Fibroblast of skin of left quadriceps (primary cell): ENCODE results near the gene RPS21.
"Not testable (repeated sequence)": the region's sequence is repeated elsewhere in the genome, so short reads cannot be mapped to it uniquely, and the experiment has no call there.

Source experiments
- DNase-seq, 2 experiments: peaks; one replicate each; pipeline ENCODE4 v3.0.0-alpha.2; 2013; ENCODE audit warnings: low read depth in 2 of 2

The RPS21 gene

GRCh38 chr20:62425281-62426058 lies 38.6 kb downstream of the RPS21 start:
- no peak for DNase-seq

GRCh38 chr20:62426059-62426348 lies 39.1 kb downstream of the RPS21 start:
- not testable (repeated sequence) for DNase-seq

GRCh38 chr20:62426699-62427131 lies 39.8 kb downstream of the RPS21 start:
- DNase-seq: no peak

DNA sequence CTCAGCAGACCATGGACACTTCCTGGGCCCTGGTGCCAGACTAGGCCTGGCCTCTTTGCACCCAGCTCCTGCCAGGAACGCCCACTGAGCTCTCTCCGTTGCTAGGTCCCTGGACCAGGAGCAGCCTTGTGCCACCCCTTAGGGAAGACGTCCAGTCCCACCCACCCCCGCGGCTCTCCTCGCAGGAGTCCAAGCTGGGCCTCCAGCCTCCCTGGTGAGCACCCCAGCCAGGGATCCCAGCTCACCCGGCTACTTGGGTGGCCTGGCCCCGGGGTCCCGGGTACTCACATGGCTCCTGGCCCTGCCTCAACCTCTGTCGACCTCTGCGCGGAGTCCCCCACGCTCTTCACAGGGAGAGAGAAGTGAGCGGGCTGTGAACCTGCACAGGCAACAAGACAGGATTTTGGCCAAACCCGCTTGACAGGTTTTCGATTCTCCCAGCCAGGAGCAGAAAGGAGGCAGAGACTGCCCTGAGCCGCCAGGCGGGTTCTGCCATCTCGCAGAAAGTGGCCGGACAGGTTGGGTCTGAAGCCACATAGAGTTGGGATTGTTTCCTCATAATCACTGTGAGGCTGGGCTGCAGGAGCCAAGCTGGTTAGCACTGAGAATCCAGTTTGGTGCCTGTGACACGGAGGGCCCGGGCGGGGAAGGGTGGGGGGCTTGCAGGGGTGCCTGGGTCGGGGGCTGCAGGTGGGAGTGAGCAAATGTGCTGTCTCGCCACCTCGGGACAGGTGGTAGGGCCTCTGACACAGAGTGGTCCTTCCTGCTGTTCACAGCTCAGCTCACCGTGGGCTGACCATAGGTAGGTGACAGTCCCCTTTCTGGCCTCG lies 40.5 kb downstream of the RPS21 start, which contains the start of gene RBBP8NL:
Gene RBBP8NL (minus strand): TSS at position 368 of the 830 bp plus-strand sequence. CDS start 7,892 bp downstream, outside the sequence.
- DNase-seq: no peak

DNA sequence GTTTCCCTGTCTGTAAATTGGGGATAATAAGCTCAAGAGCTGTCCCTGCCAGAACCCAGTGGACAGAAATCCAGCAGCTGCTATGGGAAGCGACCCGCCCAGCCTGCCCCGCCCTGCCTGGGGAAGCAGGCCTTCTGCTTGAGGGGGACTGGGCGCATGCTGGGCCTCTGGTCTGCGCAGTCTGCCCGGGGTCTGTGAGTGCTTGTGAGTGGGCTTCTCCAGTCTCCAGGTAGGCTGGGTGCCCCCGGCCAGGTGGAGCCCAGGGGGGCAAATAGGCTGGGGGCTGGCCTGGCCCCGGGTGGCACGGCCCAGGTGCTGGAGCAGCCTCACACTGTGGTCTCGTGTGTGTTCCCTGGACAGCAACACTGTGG lies 41.1 kb downstream of the RPS21 start:
- DNase-seq: no peak

- no peak for DNase-seq
These were observed 41.7 kb downstream of the RPS21 start for GRCh38 chr20:62428396-62429295.

- DNase-seq: no peak
These were observed 42.8 kb downstream of the RPS21 start for GRCh38 chr20:62429455-62430310.

GRCh38 chr20:62430311-62430853 lies 43.5 kb downstream of the RPS21 start:
- no peak for DNase-seq

DNA sequence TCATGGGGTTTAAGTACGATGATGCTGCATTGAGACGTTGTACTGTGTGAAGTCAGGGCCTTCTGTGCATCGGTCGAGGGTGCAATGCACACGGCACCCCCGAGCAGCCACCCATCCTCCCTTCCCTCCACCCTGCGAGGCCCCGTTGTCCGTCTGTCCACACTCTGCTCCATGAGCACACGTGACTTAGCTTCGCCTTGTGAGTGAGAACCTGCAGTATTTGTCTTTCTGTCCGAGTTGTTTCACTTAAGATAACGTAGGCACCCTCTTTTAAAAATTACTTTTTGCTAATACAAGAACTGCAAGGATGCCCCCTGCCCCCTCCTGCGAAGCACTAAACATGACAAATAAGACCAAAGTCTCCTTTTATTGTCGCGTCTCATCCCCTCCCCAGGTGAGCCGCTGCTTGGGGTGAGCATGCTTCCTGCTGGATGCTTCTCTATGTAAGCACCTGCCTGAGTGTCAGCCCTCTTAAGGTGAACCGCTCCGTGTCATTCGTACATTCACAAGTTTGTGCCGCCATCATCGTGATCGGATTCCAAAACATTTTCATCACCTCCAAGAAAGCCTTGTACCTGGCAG lies 44.1 kb downstream of the RPS21 start:
- DNase-seq: no peak

- DNase-seq: no peak
These were observed 47.0 kb downstream of the RPS21 start for GRCh38 chr20:62433658-62434497.

DNA sequence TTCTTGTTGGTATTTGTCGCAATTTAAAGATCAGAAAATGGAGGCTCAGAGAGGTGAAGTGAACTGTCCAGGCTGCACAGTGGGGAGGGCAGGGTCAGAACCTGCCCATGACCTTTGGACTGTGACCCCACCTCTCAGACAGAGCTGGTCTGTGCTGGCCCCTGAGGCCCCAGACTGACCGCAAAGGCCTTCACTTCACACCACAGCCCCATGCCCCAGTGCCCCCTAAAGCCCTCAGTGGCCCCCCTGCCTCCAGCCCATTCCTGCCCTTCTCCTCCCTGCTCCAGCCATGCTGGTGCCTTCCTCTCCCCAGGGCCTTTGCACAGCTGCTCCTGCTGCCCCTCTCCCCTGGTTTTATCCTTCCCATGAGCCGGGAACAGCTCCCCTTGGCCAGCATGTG lies 49.8 kb downstream of the RPS21 start:
- DNase-seq: no peak

- no peak for DNase-seq
These were observed 50.6 kb downstream of the RPS21 start for GRCh38 chr20:62437496-62437895.

GRCh38 chr20:62437927-62438326 lies 51.0 kb downstream of the RPS21 start:
- no peak for DNase-seq
